Fibroblast of villous mesenchyme (primary cell): ENCODE results near the gene IVNS1ABP. TPM values are rescaled to one million over a fixed set of nuclear protein-coding genes. Genes with fewer than 3 reads are reported as not detected.

Source experiments
- DNase-seq: peaks from one replicate; pipeline ENCODE4 v3.0.0-alpha.2; 2010; ENCODE audit warnings: low read depth
- H3K4me3 ChIP-seq: 2 replicates; pipeline ENCODE4 v1.5.1; 2011; ENCODE audit warnings: low read depth, mild to moderate bottlenecking, low read length
- CTCF ChIP-seq: IDR thresholded peaks from 2 replicates; pipeline ENCODE4 v1.5.1; 2012; ENCODE audit warnings: low read depth, mild to moderate bottlenecking, low read length; ENCODE audit not compliant: insufficient read depth
- total RNA-seq: library from RNA; depleted of rRNA; stranded (reverse); fragments of >200 nt; gene quantifications from 2 replicates; pipeline ENCODE4 v1.2.3, GENCODE V29; 2012

The IVNS1ABP gene
- total RNA-seq, 1 donor = 76.0 TPM

GRCh38 chr1:185268352-185268751, 48.7 kb downstream of the IVNS1ABP start:
- TF ChIP-seq CTCF = no peak
- DNase-seq = no peak
- no peak overlapping the region for H3K4me3 ChIP-seq

GRCh38 chr1:185267701-185268100, 49.3 kb downstream of the IVNS1ABP start:
- no peak overlapping the region for H3K4me3 ChIP-seq
- no peak for DNase-seq
- TF ChIP-seq CTCF = no peak

GRCh38 chr1:185267301-185267700, 49.7 kb downstream of the IVNS1ABP start:
- no peak for DNase-seq
- TF ChIP-seq CTCF = no peak

GRCh38 chr1:185265314-185265713, 51.7 kb downstream of the IVNS1ABP start:
- no peak for DNase-seq
- TF ChIP-seq CTCF = no peak
- H3K4me3 ChIP-seq = no peak overlapping the region

More at GRCh38 chr1:185267301-185267700, 49.7 kb downstream of the IVNS1ABP start:
- H3K4me3 ChIP-seq = no peak overlapping the region

- TF ChIP-seq CTCF = no peak
- no peak for DNase-seq
- no peak overlapping the region for H3K4me3 ChIP-seq
Observed at GRCh38 chr1:185263780-185264179, 53.3 kb downstream of the IVNS1ABP start.

- TF ChIP-seq CTCF = no peak
- no peak for DNase-seq
- no peak overlapping the region for H3K4me3 ChIP-seq
Observed at GRCh38 chr1:185263292-185263691, 53.8 kb downstream of the IVNS1ABP start.

GRCh38 chr1:185262151-185262550, 54.9 kb downstream of the IVNS1ABP start:
- TF ChIP-seq CTCF = no peak

More at GRCh38 chr1:185262151-185262550, 54.9 kb downstream of the IVNS1ABP start:
- no peak overlapping the region for H3K4me3 ChIP-seq
- DNase-seq = no peak
